ENCODE data around the gene TBK1.
A peak's percentile ranks its signal among the peaks of the same experiment; 100 is the strongest.

TBK1 gene

DNA sequence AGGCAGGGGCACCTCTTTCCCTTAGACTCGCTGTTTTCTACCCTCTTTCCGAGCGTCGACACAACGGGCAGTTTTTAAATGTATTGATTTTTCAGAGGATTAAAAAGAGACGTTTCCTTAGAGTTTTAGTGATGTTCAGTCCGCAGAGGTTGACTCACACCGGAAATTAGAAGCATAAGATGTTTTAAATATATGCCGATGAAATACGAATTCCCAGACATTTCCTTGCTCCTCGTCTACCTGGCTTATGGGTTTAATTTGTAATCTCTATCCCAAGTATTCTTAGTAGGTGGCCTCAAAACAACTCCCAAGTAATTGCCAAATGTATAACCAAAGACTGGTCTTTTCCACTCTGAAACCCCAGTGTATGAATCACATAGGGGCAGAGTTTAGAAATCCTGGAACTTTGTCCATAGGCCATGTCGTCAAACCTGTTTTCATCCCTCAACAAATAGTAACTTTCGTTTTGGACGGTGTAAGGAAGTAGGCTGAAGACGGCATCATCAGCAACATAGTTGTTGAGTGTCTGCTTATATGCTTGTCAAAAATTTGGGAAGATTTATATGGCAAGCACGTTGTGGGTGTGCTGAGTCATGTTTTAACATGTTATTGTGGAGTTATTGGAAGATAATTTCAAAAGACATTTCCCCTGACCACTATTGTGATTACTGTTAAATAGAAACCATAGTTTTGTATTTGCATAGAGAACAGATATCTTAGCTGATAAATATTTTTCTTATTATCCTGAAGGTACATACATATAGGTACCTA, 824 bp downstream of the TBK1 start:
- FAIRE-seq: peak; percentile 70

DNA sequence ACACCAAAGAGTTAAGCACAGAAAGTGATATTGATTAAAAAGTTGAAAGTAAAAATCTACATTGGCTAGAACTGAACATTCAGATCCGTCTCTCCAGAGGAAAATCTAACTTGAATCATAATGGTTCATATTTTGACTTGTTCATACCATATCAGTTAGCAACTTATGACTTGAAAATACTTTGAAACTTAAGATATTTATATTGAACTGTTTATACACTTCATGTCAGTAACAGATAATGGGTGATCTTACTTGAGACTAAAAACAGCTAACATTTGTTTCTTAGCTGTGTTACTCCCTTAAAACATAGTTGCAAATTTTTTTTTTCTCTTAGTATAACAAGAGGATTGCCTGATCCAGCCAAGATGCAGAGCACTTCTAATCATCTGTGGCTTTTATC, 3.6 kb downstream of the TBK1 start:
- FAIRE-seq: no peak

DNA sequence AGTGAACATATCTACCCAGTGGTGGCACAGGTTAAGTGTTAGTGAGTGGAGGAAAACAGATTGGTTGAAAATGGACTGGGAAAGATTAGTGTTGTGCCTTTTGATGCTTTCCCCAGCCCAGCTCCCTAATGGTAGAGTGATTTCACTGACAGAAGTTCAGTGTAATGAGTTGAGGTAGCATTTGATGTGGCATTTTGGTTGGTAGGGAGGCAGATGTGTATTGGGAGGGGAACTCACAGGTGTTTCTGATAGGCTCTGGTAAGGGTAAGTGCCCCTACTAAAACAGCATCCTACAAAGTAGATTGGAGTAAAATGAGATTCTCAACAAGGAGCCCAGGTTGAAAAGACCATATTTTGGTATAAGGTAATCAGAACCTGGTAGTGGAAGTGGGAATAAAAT, 4.2 kb downstream of the TBK1 start:
- FAIRE-seq: no peak

DNA sequence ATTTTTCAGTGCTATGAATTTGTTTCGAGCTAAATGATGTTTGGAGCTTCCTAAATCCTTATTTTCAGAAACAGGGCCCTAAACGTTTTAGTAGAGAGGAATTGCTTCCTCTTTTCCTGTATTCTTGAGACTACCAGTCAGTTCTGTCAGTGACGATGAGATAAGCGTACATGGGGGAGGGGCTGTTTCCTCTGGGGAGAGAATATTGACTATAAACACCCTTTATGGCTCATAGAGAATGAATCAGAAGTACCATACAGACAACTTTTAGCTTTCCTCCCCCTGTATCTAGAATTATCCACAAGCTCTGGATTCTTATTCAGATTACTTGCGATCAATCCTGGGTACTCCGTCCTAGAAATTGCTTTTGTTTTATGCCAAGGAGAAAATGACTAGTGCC, 5.1 kb downstream of the TBK1 start:
- FAIRE-seq: no peak

DNA sequence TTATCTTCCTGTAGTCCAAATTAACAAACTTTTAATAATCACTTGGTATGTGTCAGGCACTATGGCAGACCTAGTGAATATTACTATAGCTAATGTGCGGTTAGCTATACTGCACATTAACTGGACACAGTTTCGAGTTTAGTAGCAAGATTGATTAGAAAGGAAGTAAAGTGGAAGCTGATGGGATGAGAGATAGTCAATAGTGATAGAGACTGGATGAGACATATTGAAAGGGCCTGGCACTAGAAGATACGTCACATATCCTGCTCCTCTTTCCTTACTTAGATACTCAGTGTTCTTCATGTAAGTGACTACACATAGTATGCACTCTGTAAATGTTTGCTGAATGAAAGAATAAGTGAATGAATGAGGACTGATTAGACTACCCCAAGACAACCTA, 5.5 kb downstream of the TBK1 start:
- FAIRE-seq: no peak

DNA sequence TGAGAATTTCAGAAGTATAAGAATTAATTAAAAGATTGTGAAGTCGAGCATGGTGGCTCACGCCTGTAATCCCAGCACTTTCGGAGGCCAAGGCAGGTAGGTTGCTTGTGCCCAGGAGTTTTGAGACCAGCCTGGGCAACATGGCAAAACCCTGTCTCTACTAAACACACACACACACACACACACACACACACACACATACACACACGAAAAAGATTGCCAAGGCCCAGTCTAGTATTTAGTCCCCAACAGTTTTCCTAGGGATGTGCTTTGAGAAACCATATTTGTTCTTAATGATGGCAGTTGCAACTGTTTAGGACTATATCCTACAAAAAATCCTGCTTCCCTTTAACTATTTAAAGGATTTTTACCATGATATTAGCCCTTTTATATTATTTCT, 6.0 kb downstream of the TBK1 start:
- no peak for FAIRE-seq

DNA sequence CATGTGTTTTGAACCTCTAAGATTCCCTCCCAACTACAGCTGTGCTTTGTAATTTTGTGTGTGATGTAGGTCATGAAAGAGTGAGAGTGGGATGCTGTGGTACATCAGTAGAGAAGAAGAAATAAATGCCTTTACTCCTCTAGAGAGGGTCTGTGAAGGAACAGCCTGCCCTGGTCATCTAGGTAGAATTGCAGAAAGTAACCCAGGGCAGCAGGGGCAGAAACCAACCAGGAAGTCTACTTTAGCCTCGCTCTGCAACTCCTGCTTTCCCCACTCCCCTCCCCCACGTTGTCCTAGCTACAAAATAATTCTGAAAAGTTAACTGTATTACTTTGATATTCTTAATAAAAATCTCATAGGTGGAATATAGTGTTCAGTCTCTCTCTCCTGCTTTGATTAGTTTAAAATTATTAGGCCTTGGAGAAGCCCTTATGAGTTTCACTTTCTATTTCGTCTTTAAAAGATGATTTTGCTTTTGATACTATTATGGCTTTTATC, 7.5 kb downstream of the TBK1 start:
- no peak for FAIRE-seq

DNA sequence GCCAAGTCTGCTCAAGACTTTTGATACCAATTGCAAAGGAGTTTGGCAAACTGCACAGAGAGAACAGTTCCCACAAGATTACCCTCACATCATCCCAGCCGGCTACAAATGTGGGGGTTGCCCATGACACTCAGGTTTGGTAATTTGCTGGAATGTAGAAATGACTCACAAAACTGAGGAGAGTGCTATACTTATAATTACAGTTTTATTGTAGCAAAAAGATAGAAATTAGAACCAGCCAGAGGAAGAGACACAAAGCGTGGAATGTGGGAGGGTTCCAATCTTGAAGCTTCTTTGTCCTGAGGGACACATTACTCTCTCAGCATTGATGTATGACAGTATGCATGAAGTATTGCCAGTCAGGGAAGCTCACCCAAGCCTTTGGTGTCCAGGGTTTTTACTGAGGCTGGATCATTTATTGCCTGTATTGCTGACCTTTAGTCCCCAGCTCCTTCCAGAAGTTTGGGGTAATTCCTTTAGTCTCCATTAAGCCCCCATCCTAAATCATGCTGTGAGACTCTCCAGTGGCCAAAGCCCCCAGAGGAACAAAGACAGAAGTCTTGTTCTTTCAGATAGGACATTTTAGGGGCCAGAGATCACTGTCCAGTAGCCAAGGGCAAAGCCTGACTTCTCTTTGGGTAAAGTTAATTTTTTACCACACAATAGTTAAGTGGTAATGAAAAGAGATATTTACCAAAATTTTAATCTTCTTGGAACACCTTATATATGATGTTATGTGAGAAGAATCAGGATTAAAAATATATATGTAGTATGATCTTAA, 9.9 kb downstream of the TBK1 start:
- no peak for FAIRE-seq

DNA sequence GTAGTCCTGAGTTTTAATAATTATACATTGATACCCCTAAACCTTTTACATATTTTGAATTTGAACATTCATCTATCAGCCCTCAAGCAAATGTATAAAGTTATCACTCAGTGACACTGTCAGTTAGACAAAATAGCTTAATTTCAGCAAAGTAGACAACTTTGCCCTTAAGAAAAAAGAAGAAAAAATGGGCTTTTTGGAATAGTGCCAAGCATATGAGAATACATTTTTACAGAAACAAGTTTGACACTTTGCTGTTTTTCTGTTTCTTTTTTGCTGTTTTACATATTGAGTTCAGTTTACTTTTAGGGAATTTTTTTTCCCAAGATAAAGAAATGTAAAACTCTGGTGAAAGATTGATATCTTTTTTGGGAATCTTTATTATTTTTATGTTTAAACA, 14.3 kb downstream of the TBK1 start:
- no peak for FAIRE-seq

DNA sequence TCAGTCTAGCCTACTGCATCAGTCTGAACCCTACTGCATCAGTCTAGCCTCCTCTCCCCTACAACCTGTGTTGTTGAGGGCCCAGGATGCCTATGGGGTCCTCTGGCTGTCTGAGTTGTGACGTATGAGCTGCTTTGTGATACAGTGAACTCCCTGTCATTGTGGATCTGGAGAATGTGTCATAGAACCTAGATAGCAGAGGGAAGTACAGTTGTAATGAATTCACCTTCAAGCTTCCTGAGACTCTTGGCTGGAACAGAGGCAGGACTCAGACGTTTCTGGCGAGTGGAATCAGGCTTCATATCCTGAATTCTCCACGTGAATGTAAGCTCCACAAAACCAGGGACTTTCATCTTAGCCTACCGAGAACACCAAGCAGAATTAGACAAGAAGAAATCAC, 17.0 kb downstream of the TBK1 start:
- FAIRE-seq: no peak

DNA sequence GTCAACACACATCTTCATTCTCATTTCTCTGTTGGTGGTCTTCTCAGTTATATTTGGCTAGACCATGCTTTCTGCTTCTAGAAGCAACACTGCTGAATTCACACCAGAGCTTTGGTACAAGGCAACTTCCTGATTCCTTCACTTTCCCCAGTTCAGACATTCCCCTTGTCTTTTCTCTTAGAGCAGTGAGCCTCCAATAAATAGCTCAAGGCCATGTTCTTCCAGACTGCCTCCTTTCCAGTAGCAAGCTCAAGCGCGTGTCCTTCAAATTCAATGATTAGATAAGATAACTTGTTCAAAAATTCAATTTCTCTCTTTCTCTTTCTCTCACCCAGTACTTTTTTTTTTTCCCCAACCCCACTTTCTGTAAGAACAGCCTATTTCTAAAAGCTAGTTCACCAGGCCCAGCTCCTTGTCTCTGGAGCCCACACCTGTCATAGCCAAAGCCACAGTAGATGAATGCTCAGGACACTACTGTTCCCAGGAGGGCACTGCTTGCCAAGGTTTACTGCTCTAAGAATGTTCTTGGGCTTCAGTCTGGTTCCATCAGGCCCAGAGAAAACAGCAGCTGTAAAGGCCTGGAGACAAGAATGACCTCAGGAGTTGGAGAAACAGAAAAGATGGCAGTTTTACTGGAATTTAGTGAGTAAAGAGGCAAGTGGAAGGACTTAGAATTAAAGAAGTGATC, 17.7 kb downstream of the TBK1 start:
- FAIRE-seq: no peak

DNA sequence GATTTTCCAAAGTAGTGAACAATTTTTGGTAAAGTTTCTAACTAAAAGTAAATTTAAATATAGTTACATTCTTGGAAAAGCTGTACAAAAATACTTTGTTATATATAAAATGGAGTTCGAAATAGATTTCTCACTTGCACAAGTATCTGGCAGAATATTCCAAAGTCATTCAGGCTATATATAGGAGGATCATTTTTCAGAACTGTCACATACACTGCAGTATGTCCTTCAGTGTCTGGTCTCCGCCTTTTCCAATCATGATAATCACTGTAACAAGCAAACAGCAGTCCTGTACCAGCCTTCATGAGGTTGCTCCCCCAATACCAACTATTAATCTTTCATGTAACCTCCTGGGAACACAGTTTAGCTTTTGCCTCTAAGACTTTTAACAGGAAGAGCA, 18.6 kb downstream of the TBK1 start:
- FAIRE-seq: no peak

DNA sequence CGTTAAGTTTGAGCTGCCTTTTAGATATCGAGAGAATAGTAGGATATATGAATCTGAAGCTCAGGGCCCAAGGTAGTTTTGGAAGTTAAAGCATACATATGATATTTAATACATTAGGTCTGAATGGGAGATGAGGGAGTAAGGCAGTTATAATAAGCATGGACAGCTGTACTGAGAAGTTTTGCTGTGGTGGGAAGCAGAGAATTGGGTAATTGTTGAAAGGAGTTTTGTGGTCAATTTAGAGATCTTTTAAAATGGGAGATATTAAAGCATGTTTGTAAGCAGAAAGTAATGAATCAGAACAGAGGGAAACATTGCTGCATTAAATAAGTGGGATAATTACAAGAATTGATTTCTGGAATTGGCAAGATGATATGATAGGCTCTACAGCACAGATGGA, 21.3 kb downstream of the TBK1 start:
- FAIRE-seq: no peak

DNA sequence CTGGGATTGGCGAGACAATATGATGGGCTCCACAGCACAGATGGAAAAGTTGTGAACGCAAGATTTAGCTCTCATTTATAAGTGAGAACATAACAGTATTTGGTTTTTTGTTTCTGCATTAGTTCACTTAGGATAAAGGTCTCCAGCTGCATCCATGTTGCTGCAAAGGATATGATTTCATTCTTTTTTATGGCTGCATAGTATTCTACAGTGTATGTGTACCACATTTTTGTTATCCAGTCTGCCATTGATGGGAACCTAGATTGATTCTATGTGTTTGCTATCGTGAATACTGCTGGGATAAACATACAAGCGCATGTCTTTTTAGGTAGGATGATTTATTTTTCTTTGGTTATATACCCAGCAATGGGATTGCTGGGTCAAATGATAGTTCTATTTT, 23.6 kb downstream of the TBK1 start:
- FAIRE-seq: no peak

DNA sequence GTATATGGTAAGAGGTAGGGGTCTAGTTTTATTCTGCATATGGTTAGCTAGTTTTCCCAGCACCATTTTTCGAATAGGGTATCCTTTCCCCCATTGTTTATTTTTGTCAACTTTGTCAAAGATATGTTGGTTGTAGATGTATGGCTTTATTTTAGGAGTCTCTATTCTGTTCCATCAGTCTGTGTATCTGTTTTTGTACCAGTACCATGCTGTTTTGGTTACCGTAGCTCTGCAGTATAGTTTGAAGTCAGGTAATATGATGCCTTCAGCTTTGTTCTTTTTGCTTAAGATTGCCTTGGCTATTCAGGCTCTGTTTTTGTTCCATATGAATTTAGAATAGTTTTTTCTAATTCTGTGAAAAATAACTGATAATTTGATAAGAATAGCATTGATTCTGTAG, 24.9 kb downstream of the TBK1 start:
- FAIRE-seq: no peak

DNA sequence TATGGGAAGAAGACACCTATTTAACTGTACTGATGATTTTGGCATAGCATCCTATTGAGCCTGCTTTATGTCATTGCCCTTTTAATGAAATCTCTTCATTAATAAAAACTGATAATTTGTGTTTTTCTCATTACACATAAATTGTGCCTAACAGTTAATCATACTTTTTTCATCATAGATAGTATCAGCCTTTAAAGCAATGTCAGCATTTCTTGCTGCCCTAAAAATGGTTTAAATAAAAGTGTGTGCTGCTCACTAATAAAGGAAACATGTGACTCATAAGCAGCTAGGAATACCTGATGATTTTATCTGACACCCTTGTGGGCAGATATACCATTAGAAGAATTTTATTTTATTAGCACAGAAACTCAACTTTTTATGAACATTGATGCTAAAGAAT, 26.7 kb downstream of the TBK1 start:
- FAIRE-seq: peak; percentile 5

DNA sequence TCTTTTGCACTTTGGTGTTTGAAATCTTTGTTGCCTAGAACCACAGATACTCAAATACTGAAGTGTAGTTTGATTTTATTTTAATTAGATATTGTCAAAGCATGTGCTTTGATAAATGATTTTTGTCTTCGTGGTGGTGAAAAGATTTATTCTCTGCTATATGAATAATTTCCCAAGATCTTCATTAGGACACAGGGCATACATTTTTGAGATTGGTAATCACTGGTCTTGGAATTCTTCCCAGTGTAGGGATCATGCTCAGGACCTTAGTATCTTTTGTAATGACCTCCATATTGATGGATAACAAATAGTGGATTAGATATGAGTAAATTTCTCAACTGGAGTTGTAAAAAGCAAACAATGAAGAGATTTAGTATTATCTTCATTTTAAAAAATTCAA, 28.2 kb downstream of the TBK1 start:
- no peak for FAIRE-seq

DNA sequence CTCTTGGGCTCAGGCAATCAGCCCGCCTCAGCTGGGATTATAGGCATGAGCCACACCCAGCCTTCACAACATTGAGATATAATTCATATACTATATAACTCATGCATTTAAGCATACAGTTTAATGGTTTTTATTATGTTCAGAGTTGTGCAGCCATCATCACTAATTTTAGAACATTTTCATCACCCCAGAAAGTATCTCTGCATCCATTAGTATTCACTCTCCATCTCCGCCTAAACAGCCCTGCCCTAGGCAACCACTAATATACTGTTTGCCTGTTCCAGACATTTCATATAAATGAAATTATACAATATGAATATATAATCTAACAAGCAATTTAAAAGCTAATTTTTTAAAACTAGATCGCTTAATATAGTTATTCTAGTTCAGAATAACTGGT, 34.7 kb downstream of the TBK1 start:
- no peak for FAIRE-seq

DNA sequence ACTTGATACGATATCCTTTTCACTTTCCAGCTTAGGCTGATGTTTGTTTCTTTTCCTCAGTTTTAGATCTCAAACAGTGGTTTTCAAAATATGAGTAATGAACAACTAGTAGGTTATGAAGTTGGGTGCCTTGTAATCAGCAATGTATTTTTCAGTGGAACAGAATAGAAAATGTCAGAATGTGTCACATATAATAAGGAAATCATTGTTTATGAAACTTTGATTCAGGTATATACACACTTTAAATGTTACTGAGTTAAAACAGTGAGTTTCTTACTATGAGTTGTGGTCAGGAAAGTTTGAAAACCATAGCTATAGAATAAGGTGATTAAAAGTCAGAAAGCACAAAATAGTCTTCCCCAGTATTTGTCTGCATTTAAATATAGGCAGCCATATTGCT, 39.8 kb downstream of the TBK1 start:
- FAIRE-seq: no peak

DNA sequence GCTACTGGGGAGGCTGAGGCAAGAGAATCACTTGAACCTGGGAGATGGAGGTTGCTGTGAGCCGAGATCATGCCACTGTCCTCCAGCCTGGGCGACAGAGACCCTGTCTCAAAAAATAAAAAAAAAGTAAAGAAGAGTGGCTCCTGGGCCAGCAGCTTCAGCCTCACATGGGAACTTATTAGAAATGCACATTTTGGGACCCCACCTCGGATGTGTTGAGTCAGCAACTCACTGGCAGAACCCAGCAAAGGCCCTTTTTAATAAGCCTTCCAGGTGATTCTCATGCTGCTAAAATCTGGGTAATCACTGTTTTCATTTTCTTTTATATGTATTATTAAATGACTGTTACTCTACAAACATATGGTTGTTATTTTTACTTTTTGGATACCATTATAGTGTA, 41.6 kb downstream of the TBK1 start:
- FAIRE-seq: no peak

DNA sequence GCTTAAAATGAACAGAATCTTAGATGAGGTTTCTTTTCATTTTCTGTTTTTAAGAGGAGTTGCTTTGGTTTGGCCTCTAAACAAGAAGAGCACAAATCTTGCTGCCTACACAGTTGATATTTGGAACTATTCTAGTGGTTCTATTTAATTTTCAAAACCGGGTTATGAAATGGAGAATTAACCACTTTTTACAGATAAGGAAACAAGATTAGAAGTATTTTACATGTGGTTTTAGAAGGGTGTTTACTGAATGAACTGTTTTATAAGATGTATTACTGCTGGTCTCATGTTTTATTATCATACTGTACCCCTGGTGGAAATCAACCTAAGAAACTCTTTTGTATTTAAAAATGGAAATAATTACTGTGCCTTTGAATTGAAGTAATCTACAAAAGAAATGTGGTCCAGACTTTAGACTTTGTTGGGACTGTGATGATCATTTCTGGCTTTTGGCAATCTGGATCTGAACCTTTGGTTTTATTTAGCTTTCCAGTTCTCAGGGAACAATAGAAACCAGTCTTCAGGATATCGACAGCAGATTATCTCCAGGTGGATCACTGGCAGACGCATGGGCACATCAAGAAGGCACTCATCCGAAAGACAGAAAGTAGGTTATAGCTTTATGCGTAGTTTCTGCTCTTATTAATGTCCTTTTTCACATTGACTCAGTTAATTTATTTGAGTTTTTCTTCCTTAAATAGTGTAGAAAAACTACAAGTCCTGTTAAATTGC, 43.2 kb downstream of the TBK1 start:
- FAIRE-seq: no peak

DNA sequence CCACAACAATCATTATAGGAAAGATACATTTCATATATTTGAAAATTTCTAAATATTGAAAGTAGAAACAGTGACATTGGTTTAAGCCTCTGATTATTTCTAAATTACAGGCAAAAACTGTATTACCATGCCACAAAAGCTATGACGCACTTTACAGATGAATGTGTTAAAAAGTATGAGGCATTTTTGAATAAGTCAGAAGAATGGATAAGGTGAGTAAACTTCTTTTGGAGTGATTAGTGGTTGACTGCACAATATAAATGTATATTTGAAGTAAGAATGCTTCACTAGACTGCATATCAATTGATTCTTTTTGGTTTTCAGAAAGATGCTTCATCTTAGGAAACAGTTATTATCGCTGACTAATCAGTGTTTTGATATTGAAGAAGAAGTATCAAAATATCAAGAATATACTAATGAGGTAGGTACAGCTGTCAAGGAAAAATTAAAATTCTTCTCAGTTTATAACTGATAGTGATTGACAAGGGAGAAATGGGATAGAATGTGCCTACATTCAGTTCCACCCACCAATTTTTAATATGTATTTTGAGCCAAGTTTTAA, 45.0 kb downstream of the TBK1 start:
- no peak for FAIRE-seq

DNA sequence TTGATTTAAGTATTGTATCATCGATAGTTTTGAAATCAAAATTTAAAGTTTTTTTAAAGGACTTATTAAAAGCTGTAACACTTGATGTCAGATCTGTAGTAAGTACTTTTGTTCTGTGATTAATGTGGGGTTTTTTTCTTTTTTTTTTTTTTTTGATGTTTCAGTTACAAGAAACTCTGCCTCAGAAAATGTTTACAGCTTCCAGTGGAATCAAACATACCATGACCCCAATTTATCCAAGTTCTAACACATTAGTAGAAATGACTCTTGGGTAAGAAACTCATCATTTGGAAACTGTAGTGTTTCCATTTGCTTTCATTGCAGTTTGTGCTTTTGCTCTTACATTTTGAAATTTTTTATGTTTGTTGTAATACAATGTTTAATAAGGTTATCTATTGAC, 45.6 kb downstream of the TBK1 start:
- no peak for FAIRE-seq
